H1 (cell line): ENCODE data around the gene NSUN7. TPM values are rescaled to one million over a fixed set of nuclear protein-coding genes. Genes with fewer than 3 reads are reported as not detected.

Source experiments
- CTCF ChIA-PET: fragments of 300-600 bp; sonication (Branson Sonifier 250); formaldehyde crosslinking; loops from one replicate; lab custom pipeline; 2021; ENCODE audit not compliant: partially characterized antibody; lab: Charles Lee
- POLR2A ChIA-PET: fragments of 300-600 bp; sonication (Branson Sonifier 250); formaldehyde crosslinking; loops from one replicate; lab custom pipeline; 2021; ENCODE audit warnings: inconsistent platforms; ENCODE audit not compliant: partially characterized antibody; lab: Charles Lee
- DNase-seq, 2 experiments: peaks; one replicate each; pipeline versions ENCODE4 v3.0.0 to v3.0.0-alpha.2; 2010 to 2022; ENCODE audit warnings: low spot score in 2 of 2, low read depth in 1 of 2, mixed read lengths in 1 of 2
- FAIRE-seq: peaks from 2 replicates; lab custom pipeline; 2011; peaks lifted over from hg19 to GRCh38; lab: Jason Lieb, UNC
- H2AFZ ChIP-seq: 2 replicates; pipeline ENCODE4 v1.8.1; 2012; ENCODE audit warnings: low read length, inconsistent platforms
- H2AK5ac ChIP-seq: 2 replicates; pipeline ENCODE4 v1.6.1; 2013; ENCODE audit warnings: low read depth, low read length
- H2BK120ac ChIP-seq: replicated peaks from 2 replicates; pipeline ENCODE3; 2013; ENCODE audit warnings: low read depth, low read length, inconsistent platforms
- H2BK12ac ChIP-seq: 2 replicates; pipeline ENCODE4 v1.6.1; 2013; ENCODE audit warnings: low read depth, low read length
- H2BK15ac ChIP-seq: 2 replicates; pipeline ENCODE4 v1.6.1; 2013; ENCODE audit warnings: low read length
- H2BK20ac ChIP-seq: 2 replicates; pipeline ENCODE4 v1.6.1; 2013; ENCODE audit warnings: low read length
- H2BK5ac ChIP-seq: 2 replicates; pipeline ENCODE4 v1.6.1; 2013; ENCODE audit warnings: low read depth, low read length
- H3K14ac ChIP-seq: 2 replicates; pipeline ENCODE4 v1.6.1; 2013; ENCODE audit warnings: inconsistent platforms; ENCODE audit not compliant: insufficient read length
- H3K18ac ChIP-seq: 2 replicates; pipeline ENCODE4 v1.6.1; 2013; ENCODE audit warnings: low read length; ENCODE audit errors: extremely low read depth
- H3K23ac ChIP-seq: 2 replicates; pipeline ENCODE4 v1.6.1; 2013; ENCODE audit warnings: inconsistent platforms; ENCODE audit not compliant: insufficient read length
- H3K23me2 ChIP-seq: 2 replicates; pipeline ENCODE4 v1.6.1; 2013; ENCODE audit warnings: low read depth, low read length
- H3K27ac ChIP-seq: 2 replicates; pipeline ENCODE4 v1.6.1; 2011; ENCODE audit warnings: low read depth, low read length, inconsistent platforms
- H3K27me3 ChIP-seq, 4 experiments: replicated peaks in 1 of 4; 1 replicate in 1 of 4; 2 replicates in 3 of 4; pipeline versions ENCODE4 v1.6.1 to v1.8.1; 2011 to 2013; ENCODE audit warnings: low read length in 3 of 4, mild to moderate bottlenecking in 3 of 4, inconsistent platforms in 2 of 4, mixed read lengths in 2 of 4, moderate library complexity in 1 of 4; ENCODE audit not compliant: control insufficient read depth in 3 of 4, insufficient read depth in 3 of 4; ENCODE audit errors: extremely low read depth in 1 of 4
- H3K36me3 ChIP-seq, 4 experiments: 2 replicates each; pipeline versions ENCODE4 v1.6.1 to v1.8.1; 2011 to 2013; ENCODE audit warnings: mild to moderate bottlenecking in 4 of 4, low read length in 3 of 4, moderate library complexity in 2 of 4, control low read depth in 1 of 4, inconsistent platforms in 1 of 4; ENCODE audit not compliant: insufficient read depth in 4 of 4, control insufficient read depth in 2 of 4
- H3K4ac ChIP-seq: replicated peaks from 2 replicates; pipeline ENCODE3; 2013; ENCODE audit warnings: low read length, low read depth, mixed read lengths, inconsistent platforms; ENCODE audit not compliant: insufficient read length
- H3K4me1 ChIP-seq, 4 experiments: replicated peaks in 1 of 4; 1 replicate in 1 of 4; 2 replicates in 3 of 4; pipeline versions ENCODE4 v1.6.1 to v1.8.1; 2011 to 2013; ENCODE audit warnings: low read length in 3 of 4, inconsistent platforms in 2 of 4, mixed read lengths in 1 of 4; ENCODE audit not compliant: insufficient read depth in 4 of 4, control insufficient read depth in 3 of 4
- H3K4me2 ChIP-seq, 2 experiments: 2 replicates each; pipeline versions ENCODE4 v1.6.1 to v1.8.1; 2011 to 2013; ENCODE audit warnings: low read depth in 2 of 2, low read length in 2 of 2, control low read depth in 1 of 2, inconsistent platforms in 1 of 2, mild to moderate bottlenecking in 1 of 2; ENCODE audit not compliant: insufficient read depth in 1 of 2
- H3K4me3 ChIP-seq, 4 experiments: fragments of 200-600, 300-600 bp in 1 of 4; sonication (generic), shearing (Covaris generic), sonication (Bioruptor Twin) in 1 of 4; 2 replicates each; pipeline versions ENCODE4 v1.5.1 to v1.8.1; 2011 to 2016; ENCODE audit warnings: low read length in 4 of 4, low read depth in 3 of 4, control low read depth in 2 of 4, inconsistent platforms in 2 of 4, mild to moderate bottlenecking in 2 of 4, mixed read lengths in 1 of 4, moderate library complexity in 1 of 4; ENCODE audit not compliant: insufficient read depth in 2 of 4; ENCODE audit errors: extremely low read depth in 1 of 4
- H3K56ac ChIP-seq: replicated peaks from 2 replicates; pipeline ENCODE3; 2013; ENCODE audit warnings: low read depth, mild to moderate bottlenecking, mixed read lengths, low read length, inconsistent platforms; ENCODE audit not compliant: insufficient read length
- H3K79me1 ChIP-seq: 2 replicates; pipeline ENCODE4 v1.6.1; 2013; ENCODE audit warnings: low read depth, low read length, control low read depth
- H3K79me2 ChIP-seq, 2 experiments: 2 replicates each; pipeline versions ENCODE4 v1.6.1 to v1.8.1; 2012 to 2013; ENCODE audit warnings: low read length in 2 of 2, mild to moderate bottlenecking in 2 of 2, inconsistent platforms in 1 of 2; ENCODE audit not compliant: insufficient read depth in 2 of 2, control insufficient read depth in 1 of 2
- H3K9ac ChIP-seq, 4 experiments: replicated peaks in 1 of 4; 1 replicate in 1 of 4; 2 replicates in 3 of 4; pipeline versions ENCODE4 v1.6.1 to v1.8.1; 2011 to 2013; ENCODE audit warnings: low read depth in 3 of 4, low read length in 3 of 4, control low read depth in 2 of 4, mild to moderate bottlenecking in 2 of 4, moderate library complexity in 2 of 4, inconsistent platforms in 1 of 4; ENCODE audit errors: extremely low read depth in 1 of 4
- H3K9me3 ChIP-seq, 2 experiments: 2 replicates each; pipeline versions ENCODE4 v1.6.1 to v1.8.1; 2012 to 2013; ENCODE audit warnings: mild to moderate bottlenecking in 2 of 2, moderate library complexity in 2 of 2, control low read depth in 1 of 2, inconsistent platforms in 1 of 2, low read depth in 1 of 2, low read length in 1 of 2, mixed read lengths in 1 of 2; ENCODE audit not compliant: insufficient read depth in 2 of 2
- H4K20me1 ChIP-seq, 2 experiments: replicated peaks in 1 of 2; 2 replicates each; pipeline versions ENCODE3 to v1.8.1; 2011 to 2013; ENCODE audit warnings: inconsistent platforms in 2 of 2, low read length in 2 of 2, mild to moderate bottlenecking in 1 of 2; ENCODE audit not compliant: insufficient read depth in 2 of 2, control insufficient read depth in 1 of 2
- H4K5ac ChIP-seq: 2 replicates; pipeline ENCODE4 v1.6.1; 2013; ENCODE audit warnings: low read length, low read depth, mixed read lengths, inconsistent platforms; ENCODE audit not compliant: insufficient read length
- H4K8ac ChIP-seq: 2 replicates; pipeline ENCODE4 v1.8.0; 2013; ENCODE audit warnings: mild to moderate bottlenecking, moderate library complexity, low read length, inconsistent platforms; ENCODE audit not compliant: insufficient read depth; ENCODE audit errors: extremely low read depth
- H4K91ac ChIP-seq: replicated peaks from 2 replicates; pipeline ENCODE3; 2013; ENCODE audit warnings: low read length, mixed read lengths, inconsistent platforms; ENCODE audit not compliant: insufficient read length
- CBX5 ChIP-seq: fragments of 300-800, 300-1000 bp; sonication (generic); IDR thresholded peaks from 2 replicates; pipeline ENCODE4 v1.7.1; 2016; ENCODE audit warnings: antibody characterized with exemption, low read length, low read depth
- CHD1 ChIP-seq: IDR thresholded peaks from 2 replicates; pipeline ENCODE4 v1.6.1; 2012; ENCODE audit warnings: low read depth, low read length, improper control_type of control experiment
- CHD2 ChIP-seq: IDR thresholded peaks from 2 replicates; pipeline ENCODE4 v1.6.1; 2012; ENCODE audit warnings: low read length, improper control_type of control experiment
- HDAC2 ChIP-seq, 2 experiments: fragments of 300-600 bp in 1 of 2; sonication (generic) in 1 of 2; IDR thresholded peaks; 2 replicates each; pipeline ENCODE4 v1.6.1; 2011 to 2012; ENCODE audit warnings: low read depth in 2 of 2, low read length in 2 of 2, mild to moderate bottlenecking in 2 of 2, moderate library complexity in 2 of 2, borderline replicate concordance in 1 of 2, inconsistent platforms in 1 of 2
- MAFK ChIP-seq: IDR thresholded peaks from 2 replicates; pipeline ENCODE4 v1.6.1; 2012; ENCODE audit warnings: low read depth, mild to moderate bottlenecking, improper control_type of control experiment, low read length
- POU5F1 ChIP-seq: IDR thresholded peaks from 2 replicates; pipeline ENCODE4 v1.6.1; 2011; ENCODE audit warnings: low read depth, mild to moderate bottlenecking, low read length, moderate library complexity
- TAF1 ChIP-seq: IDR thresholded peaks from 2 replicates; pipeline ENCODE4 v1.6.1; 2011; ENCODE audit warnings: mild to moderate bottlenecking, low read depth, low read length
- TAF7 ChIP-seq: optimal IDR thresholded peaks from 2 replicates; pipeline ENCODE3; 2011; ENCODE audit warnings: low read depth, mild to moderate bottlenecking, inconsistent platforms, low read length, moderate library complexity, borderline replicate concordance
- TCF12 ChIP-seq: IDR thresholded peaks from 2 replicates; pipeline ENCODE4 v1.6.1; 2011; ENCODE audit warnings: low read depth, mild to moderate bottlenecking, low read length
- YY1 ChIP-seq: IDR thresholded peaks from 2 replicates; pipeline ENCODE4 v1.6.1; 2011; ENCODE audit warnings: low read depth, mild to moderate bottlenecking, low read length
- WGBS, 2 experiments: shearing (Covaris generic) in 1 of 2; methylation state at CpG; one replicate each; pipeline versions ENCODE4 v1.1.6 to v1.1.7; 2013 to 2015; ENCODE audit warnings: low lambda C conversion rate in 2 of 2, mixed read lengths in 2 of 2, inconsistent platforms in 1 of 2, low coverage in 1 of 2, missing lambda C conversion rate in 1 of 2; ENCODE audit not compliant: insufficient replicate concordance in 2 of 2, insufficient coverage in 1 of 2, insufficient read length in 1 of 2; ENCODE audit errors: extremely low coverage in 1 of 2, missing lambda C conversion rate in 1 of 2; 5-methylcytosine and 5-hydroxymethylcytosine counted together
- polyA plus RNA-seq, 7 experiments: library from polyadenylated mRNA; depleted of rRNA in 3 of 7; stranded (reverse) in 5 of 7; unstranded in 2 of 7; fragments of >200 nt in 5 of 7; fragments of 200-250 nt in 2 of 7; gene quantifications; 1 replicate in 5 of 7; 2 replicates in 1 of 7; 4 replicates in 1 of 7; pipeline versions ENCODE4 v1.2.1 to v1.2.3, GENCODE V29; 2011 to 2013; ENCODE audit warnings: missing spikeins in 2 of 7, mixed read lengths in 2 of 7
- total RNA-seq: library from RNA; stranded (reverse); fragmentation: NEBNext Ultra II Directional; extraction: Animal tissue kit (Norgen Biotek cat#: 25700); gene quantifications from 2 replicates; pipeline ENCODE4 v1.2.1, GENCODE V29; 2021
- TF ChIP-seq, protein P1 (sequence below): IDR thresholded peaks from 2 replicates; pipeline ENCODE4 v1.6.1; 2012; ENCODE audit warnings: low read length, inconsistent platforms
- TF ChIP-seq, protein P2 (sequence below): IDR thresholded peaks from 2 replicates; pipeline ENCODE4 v1.6.1; 2012; ENCODE audit warnings: inconsistent platforms

NSUN7 gene
- total and polyA plus RNA-seq, 2 of the 8 experiments (the other 6 are each of a cell fraction or from before 2014, with no cell fraction given): 8.8 to 24.4 TPM

DNA sequence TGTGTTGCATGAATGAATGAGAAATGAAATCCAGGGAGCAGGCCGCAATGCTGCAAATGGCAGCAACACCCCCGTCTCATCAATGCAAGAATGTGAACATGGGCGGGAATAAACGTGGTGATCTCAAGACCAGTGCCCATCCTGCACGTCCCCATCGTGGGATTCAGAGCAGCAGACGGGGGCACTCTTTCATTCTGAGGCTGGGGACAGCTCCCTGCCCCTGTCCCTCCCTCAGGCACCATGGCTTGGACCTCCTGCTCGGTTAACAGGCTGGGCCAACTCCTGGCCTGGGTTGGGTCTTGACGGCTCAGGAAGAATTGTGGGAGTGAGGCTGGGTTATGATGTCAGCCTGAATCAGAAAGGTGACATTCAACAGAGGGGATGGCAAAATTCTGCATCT is 78.9 kb downstream of the NSUN7 start:
- Histone ChIP-seq H3K9ac (no peak overlapping the region), H3K56ac (no peak overlapping the region), H3K4me1 (no peaks in the 10 kb centered on the region), H3K79me2 (peaks cover 0 to 12% of the 10 kb centered on the region in 2 experiments; a peak in 1 of 4 replicates), H3K9me3 (no peaks in the 10 kb centered on the region; a peak in 1 of 4 replicates), H2BK12ac (no peak overlapping the region), H2BK5ac (no peak overlapping the region; the same call in 1 of the 2 replicates), H3K27ac (no peak overlapping the region), H3K27me3 (no peaks in the 10 kb centered on the region), H4K5ac (no peak overlapping the region), H3K36me3 (peaks cover 8 to 47% (median 26%) of the 10 kb centered on the region in 4 experiments; a peak in 6 of 8 replicates), H2BK15ac (no peak overlapping the region), H3K4ac (no peak overlapping the region), H4K91ac (no peak overlapping the region), H2BK120ac (no peak overlapping the region), H3K14ac (no peak overlapping the region), H3K23me2 (no peaks in the 10 kb centered on the region; the same call in 1 of the 2 replicates), H4K8ac (no peak overlapping the region), H2BK20ac (no peak overlapping the region), H2AFZ (no peak overlapping the region), H3K4me2 (no peak overlapping the region), H4K20me1 (peaks cover 4 to 9% of the 10 kb centered on the region in 2 experiments), H3K23ac (no peak overlapping the region), H2AK5ac (no peak overlapping the region), H3K18ac (no peak overlapping the region), H3K79me1 (peaks cover 4% of the 10 kb centered on the region), H3K4me3 (no peak overlapping the region)
- WGBS, 2 experiments: 86% methylated on average over 9 of the region's 9 CpGs; no CpG with 5 or more reads in 1 of the 2 experiments
- POLR2A ChIA-PET: interaction anchor here (1.8 kb wide), 1 partner anchor 8 kb away, joined by 4 read pairs; no protein-coding TSS in a partner anchor
- FAIRE-seq (no peak), DNase-seq (no peak)
- CTCF ChIA-PET: interaction anchor here (0.6 to 5.8 kb wide), 4 partner anchors 14 to 755 kb away, joined by 3 to 41 read pairs (median 4); no protein-coding TSS in a partner anchor
- TF ChIP-seq CHD2: no peak
- no peak for TF ChIP-seq TAF7
- TF ChIP-seq CBX5: no peak
- TF ChIP-seq HDAC2 (IDR thresholded peaks at IDR 0.05; ENCODE audit: borderline replicate concordance in 1 of 2, low read depth in 2 of 2, low read length in 2 of 2): no peak
- TF ChIP-seq MAFK: no peak
- TF ChIP-seq, protein P1, sequence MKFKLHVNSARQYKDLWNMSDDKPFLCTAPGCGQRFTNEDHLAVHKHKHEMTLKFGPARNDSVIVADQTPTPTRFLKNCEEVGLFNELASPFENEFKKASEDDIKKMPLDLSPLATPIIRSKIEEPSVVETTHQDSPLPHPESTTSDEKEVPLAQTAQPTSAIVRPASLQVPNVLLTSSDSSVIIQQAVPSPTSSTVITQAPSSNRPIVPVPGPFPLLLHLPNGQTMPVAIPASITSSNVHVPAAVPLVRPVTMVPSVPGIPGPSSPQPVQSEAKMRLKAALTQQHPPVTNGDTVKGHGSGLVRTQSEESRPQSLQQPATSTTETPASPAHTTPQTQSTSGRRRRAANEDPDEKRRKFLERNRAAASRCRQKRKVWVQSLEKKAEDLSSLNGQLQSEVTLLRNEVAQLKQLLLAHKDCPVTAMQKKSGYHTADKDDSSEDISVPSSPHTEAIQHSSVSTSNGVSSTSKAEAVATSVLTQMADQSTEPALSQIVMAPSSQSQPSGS: no peak
- TF ChIP-seq POU5F1: no peak
- TF ChIP-seq CHD1: no peak
- no peak for TF ChIP-seq YY1
- no peak for TF ChIP-seq TAF1
- TF ChIP-seq TCF12: no peak
- TF ChIP-seq, protein P2, sequence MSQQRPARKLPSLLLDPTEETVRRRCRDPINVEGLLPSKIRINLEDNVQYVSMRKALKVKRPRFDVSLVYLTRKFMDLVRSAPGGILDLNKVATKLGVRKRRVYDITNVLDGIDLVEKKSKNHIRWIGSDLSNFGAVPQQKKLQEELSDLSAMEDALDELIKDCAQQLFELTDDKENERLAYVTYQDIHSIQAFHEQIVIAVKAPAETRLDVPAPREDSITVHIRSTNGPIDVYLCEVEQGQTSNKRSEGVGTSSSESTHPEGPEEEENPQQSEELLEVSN: no peak
